Measurements from ENCODE around the gene TRIM71. TPM values are rescaled to one million over a fixed set of nuclear protein-coding genes. Genes with fewer than 3 reads are reported as not detected.

The TRIM71 gene
- total and polyA plus RNA-seq, 12 donors, result 0.07 TPM; not detected in 11

DNA sequence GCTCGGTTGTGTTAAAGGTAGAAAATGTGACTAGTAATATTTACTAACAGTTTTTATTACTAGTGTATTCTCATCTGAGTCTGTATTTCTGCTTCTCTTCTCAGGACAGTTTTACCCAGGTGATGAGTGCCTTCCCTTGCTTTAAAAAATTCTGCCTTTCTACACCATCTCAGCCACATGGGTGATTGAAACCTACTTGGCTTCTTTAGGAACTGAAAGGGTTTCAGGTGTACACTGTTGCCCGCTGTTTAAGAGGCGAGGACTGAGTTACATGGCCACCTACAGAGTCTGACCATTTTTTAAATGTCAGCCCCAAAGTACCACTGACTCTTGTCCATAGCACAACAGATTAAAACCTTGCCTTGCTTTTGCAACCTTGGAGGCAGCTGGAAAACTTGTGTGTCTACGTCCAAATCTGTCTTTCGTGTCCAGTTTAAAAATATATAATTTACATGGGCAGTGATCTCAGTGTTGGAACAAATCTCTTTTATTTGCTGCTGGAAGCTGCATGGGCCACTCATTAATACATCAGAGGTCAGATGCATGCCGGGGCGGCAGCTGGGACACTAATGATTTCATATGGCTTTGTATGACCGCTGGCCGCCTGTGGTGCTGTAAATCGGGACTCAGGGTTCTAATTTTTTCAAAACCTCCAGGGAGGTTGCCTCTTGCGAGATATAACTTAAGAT, 44.6 kb downstream of the TRIM71 start:
- Histone ChIP-seq H3K4me3 (no peak overlapping the region), H3K36me3 (no peaks in the 10 kb centered on the region), H3K27ac (no peak overlapping the region), H3K27me3 (no peaks in the 10 kb centered on the region), H3K9me3 (no peaks in the 10 kb centered on the region), H3K4me1 (no peaks in the 10 kb centered on the region)
- 80% methylated on average over 11 of the region's 11 CpGs for WGBS, 2 donors
- DNase-seq (no peak), ATAC-seq (no peak)
- intact Hi-C loops (cut with DNase I), result no loop called here
- TF ChIP-seq, protein P1, sequence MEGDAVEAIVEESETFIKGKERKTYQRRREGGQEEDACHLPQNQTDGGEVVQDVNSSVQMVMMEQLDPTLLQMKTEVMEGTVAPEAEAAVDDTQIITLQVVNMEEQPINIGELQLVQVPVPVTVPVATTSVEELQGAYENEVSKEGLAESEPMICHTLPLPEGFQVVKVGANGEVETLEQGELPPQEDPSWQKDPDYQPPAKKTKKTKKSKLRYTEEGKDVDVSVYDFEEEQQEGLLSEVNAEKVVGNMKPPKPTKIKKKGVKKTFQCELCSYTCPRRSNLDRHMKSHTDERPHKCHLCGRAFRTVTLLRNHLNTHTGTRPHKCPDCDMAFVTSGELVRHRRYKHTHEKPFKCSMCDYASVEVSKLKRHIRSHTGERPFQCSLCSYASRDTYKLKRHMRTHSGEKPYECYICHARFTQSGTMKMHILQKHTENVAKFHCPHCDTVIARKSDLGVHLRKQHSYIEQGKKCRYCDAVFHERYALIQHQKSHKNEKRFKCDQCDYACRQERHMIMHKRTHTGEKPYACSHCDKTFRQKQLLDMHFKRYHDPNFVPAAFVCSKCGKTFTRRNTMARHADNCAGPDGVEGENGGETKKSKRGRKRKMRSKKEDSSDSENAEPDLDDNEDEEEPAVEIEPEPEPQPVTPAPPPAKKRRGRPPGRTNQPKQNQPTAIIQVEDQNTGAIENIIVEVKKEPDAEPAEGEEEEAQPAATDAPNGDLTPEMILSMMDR (IDR thresholded peaks at IDR 0.05), result no peak

DNA sequence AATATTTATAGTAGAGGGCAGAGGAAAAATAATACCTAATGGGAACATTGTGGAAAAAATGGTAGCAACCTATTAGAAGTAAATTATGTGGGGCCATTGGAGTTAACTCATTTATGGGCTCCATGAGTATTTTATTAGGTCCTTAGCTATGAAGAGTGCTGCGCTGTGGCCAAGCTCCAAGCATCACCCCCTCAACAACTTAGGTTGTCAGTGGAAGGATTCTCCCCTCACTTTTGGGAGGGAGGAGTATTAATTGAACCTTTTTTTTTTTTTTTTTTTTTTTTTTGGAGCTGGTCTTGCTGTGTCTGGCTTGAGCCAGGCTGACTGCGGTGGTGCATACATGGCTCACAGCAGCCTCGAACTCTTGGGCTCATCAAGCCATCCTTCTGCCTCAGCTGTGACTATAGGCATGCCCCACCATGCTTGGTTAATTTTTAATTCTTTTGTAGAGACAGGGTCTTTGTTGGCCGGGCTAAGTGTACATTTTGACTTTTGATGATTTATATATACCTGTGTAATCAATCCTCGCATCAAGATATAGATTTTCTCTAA, 45.2 kb downstream of the TRIM71 start:
- ATAC-seq, result no peak
- no peak overlapping the region for H3K27ac ChIP-seq
- intact Hi-C loops (cut with DNase I), result no loop called here

DNA sequence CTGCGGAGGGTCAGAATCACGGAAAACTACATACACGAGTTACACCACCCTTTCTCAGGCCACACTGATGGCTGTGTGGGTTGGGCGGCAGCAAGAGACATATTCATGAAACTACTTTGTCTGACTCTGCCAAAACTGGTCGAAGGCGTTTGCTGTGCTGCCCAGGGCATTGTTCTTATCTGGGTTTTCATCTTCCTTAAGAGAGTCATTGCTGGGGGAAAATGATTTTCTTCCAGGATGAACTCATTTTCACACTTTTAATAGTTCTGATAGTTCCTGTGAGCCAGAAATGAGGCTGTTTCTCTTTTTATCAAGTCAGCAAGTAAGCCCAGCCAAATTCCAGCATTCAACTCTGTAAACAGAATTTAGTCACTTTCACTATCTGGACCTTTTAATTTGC, 47.6 kb downstream of the TRIM71 start:
- no peaks in the 10 kb centered on the region for H3K4me1 ChIP-seq
- intact Hi-C loops (cut with DNase I), result no loop called here

More for the DNA sequence above, 45.2 kb downstream of the TRIM71 start:
- Histone ChIP-seq H3K27me3 (no peaks in the 10 kb centered on the region), H3K4me1 (no peaks in the 10 kb centered on the region), H3K9me3 (no peaks in the 10 kb centered on the region), H3K36me3 (no peaks in the 10 kb centered on the region), H3K4me3 (no peak overlapping the region)
- TF ChIP-seq, protein P1 (IDR thresholded peaks at IDR 0.05), result no peak
- WGBS, 2 donors, result 95 to 97% methylated on average over 5 of the region's 5 CpGs
- no peak for DNase-seq

DNA sequence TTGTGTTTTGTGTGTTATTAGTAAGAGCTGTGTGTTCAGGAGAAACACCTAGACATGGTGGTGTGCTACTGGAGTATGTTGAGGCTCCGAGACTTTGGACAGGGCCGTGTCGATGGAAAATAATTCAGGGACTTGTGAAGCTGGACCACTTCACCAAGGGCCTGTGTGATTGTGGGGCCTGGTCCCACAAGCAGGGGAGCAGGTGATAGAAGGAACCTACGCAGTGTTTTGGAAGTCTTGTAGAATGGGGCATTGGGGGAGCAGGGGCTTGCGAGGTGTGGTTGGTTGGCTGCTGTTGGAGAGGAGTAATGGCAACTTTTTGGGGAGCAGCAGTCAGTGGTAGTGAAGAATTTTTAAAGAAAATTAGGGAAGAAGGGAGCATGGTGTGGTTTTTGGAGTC, 48.7 kb downstream of the TRIM71 start:
- TF ChIP-seq, protein P1 (IDR thresholded peaks at IDR 0.05), result no peak
- H3K9me3 ChIP-seq, result no peaks in the 10 kb centered on the region
- no peaks in the 10 kb centered on the region for H3K36me3 ChIP-seq
- DNase-seq, result no peak
- H3K27ac ChIP-seq, result no peak overlapping the region
- no peaks in the 10 kb centered on the region for H3K4me1 ChIP-seq
- ATAC-seq, result no peak
- no peak overlapping the region for H3K4me3 ChIP-seq
- 96 to 99% methylated on average over 5 of the region's 5 CpGs for WGBS, 2 donors
- peaks cover 0 to 7% (median 0%) of the 10 kb centered on the region in 7 donors for H3K27me3 ChIP-seq
- intact Hi-C loops (cut with DNase I), result no loop called here

More for the DNA sequence above, 47.6 kb downstream of the TRIM71 start:
- Histone ChIP-seq H3K4me3 (no peak overlapping the region), H3K36me3 (no peaks in the 10 kb centered on the region), H3K27me3 (no peaks in the 10 kb centered on the region), H3K27ac (no peak overlapping the region), H3K9me3 (no peaks in the 10 kb centered on the region)
- TF ChIP-seq, protein P1 (IDR thresholded peaks at IDR 0.05), result no peak
- DNase-seq (no peak), ATAC-seq (no peak)
- WGBS, 2 donors, result 56 to 63% methylated on average over 6 of the region's 6 CpGs

All from heart right ventricle (tissue), 16 donors.